CD4-positive, CD25-positive, alpha-beta regulatory T cell (primary cell): ENCODE data around the gene PANK4. TPM values are rescaled to one million over a fixed set of nuclear protein-coding genes. Genes with fewer than 3 reads are reported as not detected.

Experiments
- ATAC-seq, 2 donors: fragments of 150-1000 bp; cut with Tn5 transposase; one replicate each; pipeline ENCODE4 v1.10.0; 2021; ENCODE audit warnings: low read depth in 2 of 2, moderate number of reproducible peaks in 2 of 2, moderate library complexity in 1 of 2
- DNase-seq, 3 donors: peaks; one replicate each; pipeline versions ENCODE4 v3.0.0 to v3.0.0-alpha.2; 2012 to 2022; ENCODE audit warnings: mixed read lengths in 1 of 3
- H3K27ac ChIP-seq: one replicate; pipeline ENCODE4 v1.7.0; 2013; ENCODE audit warnings: mild to moderate bottlenecking, low read length; ENCODE audit not compliant: insufficient read depth, poor library complexity, severe bottlenecking
- H3K27me3 ChIP-seq: one replicate; pipeline ENCODE4 v1.7.0; 2013; ENCODE audit warnings: low read length; ENCODE audit not compliant: control insufficient read depth, insufficient read depth
- H3K36me3 ChIP-seq: one replicate; pipeline ENCODE4 v1.7.0; 2013; ENCODE audit warnings: mild to moderate bottlenecking, low read length, moderate library complexity; ENCODE audit not compliant: control insufficient read depth, insufficient read depth
- H3K4me1 ChIP-seq: 2 replicates; pipeline ENCODE4 v1.7.0; 2013; ENCODE audit warnings: mild to moderate bottlenecking, low read length; ENCODE audit not compliant: insufficient read depth, control insufficient read depth, poor library complexity, severe bottlenecking
- H3K4me3 ChIP-seq: one replicate; pipeline ENCODE4 v1.7.0; 2013; ENCODE audit warnings: low read depth, mild to moderate bottlenecking, low read length, moderate library complexity
- H3K9me3 ChIP-seq, 2 experiments: 1 replicate in 1 of 2; 2 replicates in 1 of 2; pipeline ENCODE4 v1.7.0; 2013; ENCODE audit warnings: low read length in 2 of 2, mild to moderate bottlenecking in 1 of 2, moderate library complexity in 1 of 2; ENCODE audit not compliant: control insufficient read depth in 2 of 2
- H3K27ac Mint-ChIP-seq, 3 donors: one replicate each; pipeline ENCODE4 v1.8.0; 2020 to 2022; ENCODE audit warnings: mild to moderate bottlenecking in 3 of 3, mixed read lengths in 3 of 3, moderate library complexity in 2 of 3
- H3K27me3 Mint-ChIP-seq: one replicate; pipeline ENCODE4 v1.8.0; 2022; ENCODE audit warnings: mild to moderate bottlenecking, mixed read lengths
- H3K36me3 Mint-ChIP-seq: one replicate; pipeline ENCODE4 v1.8.0; 2020; ENCODE audit warnings: mixed read lengths
- H3K4me1 Mint-ChIP-seq, 4 donors: one replicate each; pipeline ENCODE4 v1.8.0; 2020 to 2022; ENCODE audit warnings: mixed read lengths in 4 of 4, mild to moderate bottlenecking in 1 of 4
- H3K4me3 Mint-ChIP-seq, 4 donors: one replicate each; pipeline ENCODE4 v1.8.0; 2020 to 2022; ENCODE audit warnings: mild to moderate bottlenecking in 4 of 4, mixed read lengths in 4 of 4, moderate library complexity in 3 of 4
- H3K9me3 Mint-ChIP-seq, 7 donors: one replicate each; pipeline ENCODE4 v1.8.0; 2020 to 2022; ENCODE audit warnings: mixed read lengths in 7 of 7, mild to moderate bottlenecking in 3 of 7, moderate library complexity in 2 of 7
- polyA plus RNA-seq, 4 donors: library from polyadenylated mRNA; unstranded; fragments of 300-500 nt; fragmentation: Illumina TruSeq; gene quantifications; one replicate each; pipeline ENCODE4 v1.2.3, GENCODE V29; 2021
- total RNA-seq: library from RNA; stranded (reverse); gene quantifications from one replicate; pipeline ENCODE4 v1.2.3, GENCODE V29; 2022

Gene PANK4
- total and polyA plus RNA-seq, 5 donors from 2014 or later, result 16.8 to 66.6 (median 17.7) TPM

DNA sequence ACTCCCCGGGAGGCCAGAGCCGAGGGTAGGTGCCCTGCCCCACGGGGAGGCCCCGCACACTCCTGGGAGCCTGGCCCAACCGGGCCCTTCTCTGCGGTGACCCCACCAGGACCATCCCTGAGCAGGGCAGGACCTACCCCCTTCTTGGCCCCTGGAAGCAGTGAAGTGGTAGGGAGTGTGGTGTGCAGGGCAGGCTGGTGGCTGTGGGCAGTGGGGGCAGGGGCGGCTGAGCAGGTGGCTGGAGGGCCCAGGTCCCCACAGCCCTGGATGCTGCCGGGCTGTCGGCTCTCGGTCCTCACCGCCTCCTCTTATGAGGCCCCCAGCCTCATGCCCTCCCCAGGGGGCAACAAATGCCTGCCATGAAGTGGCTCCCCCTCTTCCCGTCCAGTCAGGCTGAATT, 30.9 kb downstream of the PANK4 start:
- no peak for ATAC-seq
- peaks cover 0 to 3% (median 0%) of the 10 kb centered on the region in 7 donors for H3K9me3 Mint-ChIP-seq
- H3K36me3 ChIP-seq, result no peaks in the 10 kb centered on the region
- no peak overlapping the region for H3K27ac ChIP-seq
- no peaks in the 10 kb centered on the region for H3K27me3 ChIP-seq
- no peaks in the 10 kb centered on the region for H3K36me3 Mint-ChIP-seq
- H3K27me3 Mint-ChIP-seq, result no peaks in the 10 kb centered on the region
- no peak overlapping the region for H3K4me3 ChIP-seq
- peak overlapping the region in 1 of 4 donors; percentile 60 for H3K4me3 Mint-ChIP-seq
- H3K4me1 ChIP-seq, result peaks cover 50% of the 10 kb centered on the region
- no peaks in the 10 kb centered on the region for H3K9me3 ChIP-seq
- no peak overlapping the region for H3K27ac Mint-ChIP-seq
- DNase-seq, result no peak
- peaks cover 0 to 53% (median 13%) of the 10 kb centered on the region in 4 donors for H3K4me1 Mint-ChIP-seq

DNA sequence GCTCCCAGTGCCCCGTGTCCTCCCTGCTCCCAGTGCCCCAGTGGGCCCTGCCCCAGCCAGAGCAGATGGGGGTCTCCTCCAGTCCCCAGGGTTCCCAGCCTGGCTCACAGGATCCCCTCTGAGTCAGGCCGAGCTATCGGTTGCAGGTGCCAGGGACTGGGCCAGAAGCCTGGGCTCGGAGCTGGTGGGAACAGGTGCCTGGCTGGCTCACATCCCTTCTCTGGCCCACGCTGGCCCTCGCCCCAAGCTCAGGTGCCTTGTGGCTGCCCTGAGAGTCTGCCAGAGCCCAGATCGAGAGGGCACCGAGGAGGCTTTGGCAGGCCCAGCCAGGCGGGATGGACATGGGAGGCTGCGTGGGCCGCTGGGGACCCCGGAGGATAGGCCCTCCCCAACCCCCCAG, 31.4 kb downstream of the PANK4 start:
- no peak for ATAC-seq

DNA sequence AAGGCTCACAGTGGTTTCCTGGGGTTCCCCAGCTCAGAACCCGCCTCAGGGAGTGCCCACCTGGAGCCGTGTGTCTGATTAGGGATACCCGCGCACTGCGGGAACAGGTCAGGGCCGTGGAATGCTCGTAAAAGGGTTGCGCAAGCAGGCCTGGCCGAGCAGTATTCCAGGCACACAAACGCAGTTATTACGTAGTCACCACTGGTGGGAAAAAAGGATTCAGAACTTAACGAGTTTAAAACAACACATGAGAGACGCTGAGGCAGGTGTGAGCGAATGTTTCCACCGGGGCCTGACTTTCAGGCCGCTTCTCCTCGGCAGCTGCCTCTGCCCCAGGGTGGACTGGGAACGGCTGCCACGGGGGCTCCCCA, 32.1 kb downstream of the PANK4 start:
- ATAC-seq, result no peak
- H3K9me3 Mint-ChIP-seq, result peaks cover 0 to 3% (median 0%) of the 10 kb centered on the region in 7 donors
- peak overlapping the region in 2 of 4 donors; percentile 48 to 64 for H3K4me3 Mint-ChIP-seq
- DNase-seq, result no peak
- H3K27ac Mint-ChIP-seq, result peak overlapping the region; percentile 88 to 93 (median 93)
- no peaks in the 10 kb centered on the region for H3K9me3 ChIP-seq
- H3K36me3 Mint-ChIP-seq, result peaks cover under 1% of the 10 kb centered on the region
- H3K4me3 ChIP-seq, result no peak overlapping the region
- peaks cover 4% of the 10 kb centered on the region for H3K36me3 ChIP-seq
- peak overlapping the region; percentile 14 for H3K27ac ChIP-seq
- H3K27me3 ChIP-seq, result no peaks in the 10 kb centered on the region
- peaks cover 38% of the 10 kb centered on the region for H3K4me1 ChIP-seq
- H3K4me1 Mint-ChIP-seq, result peaks cover 0 to 40% (median 7%) of the 10 kb centered on the region in 4 donors
- no peaks in the 10 kb centered on the region for H3K27me3 Mint-ChIP-seq

More for the DNA sequence above, 31.4 kb downstream of the PANK4 start:
- no peak for DNase-seq
- no peaks in the 10 kb centered on the region for H3K9me3 ChIP-seq
- no peaks in the 10 kb centered on the region for H3K36me3 ChIP-seq
- Mint-ChIP-seq H3K9me3 (peaks cover 0 to 3% (median 0%) of the 10 kb centered on the region in 7 donors), H3K36me3 (no peaks in the 10 kb centered on the region), H3K27me3 (no peaks in the 10 kb centered on the region), H3K27ac (no peak overlapping the region), H3K4me3 (no peak overlapping the region), H3K4me1 (peaks cover 0 to 48% (median 9%) of the 10 kb centered on the region in 4 donors)
- no peaks in the 10 kb centered on the region for H3K27me3 ChIP-seq
- no peak overlapping the region for H3K27ac ChIP-seq
- no peak overlapping the region for H3K4me3 ChIP-seq
- H3K4me1 ChIP-seq, result peaks cover 46% of the 10 kb centered on the region

DNA sequence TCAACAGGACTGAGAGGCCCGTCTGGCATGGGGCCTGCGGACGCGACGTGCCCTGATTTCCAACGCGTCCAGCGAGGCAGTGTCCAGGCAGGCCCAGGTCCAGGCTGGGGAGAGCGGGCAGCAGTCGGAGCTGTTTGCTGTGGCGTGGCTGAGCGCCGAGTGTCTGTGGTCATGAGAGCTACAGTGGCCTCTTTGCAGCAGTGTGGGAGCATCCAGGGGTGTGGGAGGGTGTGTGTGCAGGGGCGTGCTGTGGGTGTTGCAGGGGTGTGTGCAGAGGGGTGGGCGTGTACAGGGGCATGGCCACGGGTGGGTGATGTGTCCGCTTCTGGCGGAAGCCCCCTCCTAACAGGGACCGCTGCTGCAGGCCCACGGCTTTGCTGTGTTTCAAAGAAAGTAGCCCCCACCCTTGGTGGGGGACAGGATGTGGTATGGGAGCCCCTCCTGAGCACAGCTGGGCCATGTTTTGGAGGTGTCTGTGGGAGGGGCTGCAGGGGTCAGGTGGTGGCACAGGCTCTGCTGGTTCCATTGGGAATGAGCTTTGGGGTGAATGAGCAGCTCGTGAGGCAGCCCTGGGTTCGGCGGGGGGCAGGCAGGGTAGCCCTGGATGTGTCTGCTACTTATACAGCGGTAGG, 32.6 kb downstream of the PANK4 start:
- Mint-ChIP-seq H3K9me3 (peaks cover 0 to 6% (median 1%) of the 10 kb centered on the region in 7 donors), H3K27me3 (no peaks in the 10 kb centered on the region), H3K36me3 (peaks cover 5% of the 10 kb centered on the region), H3K4me3 (peak overlapping the region in 3 of 4 donors; percentile 48 to 73 (median 64)), H3K27ac (peak overlapping the region; percentile 88 to 93 (median 93)), H3K4me1 (peaks cover 0 to 37% (median 7%) of the 10 kb centered on the region in 4 donors)
- Histone ChIP-seq H3K4me3 (no peak overlapping the region), H3K27ac (peak overlapping the region; percentile 14), H3K36me3 (peaks cover 8% of the 10 kb centered on the region), H3K4me1 (peaks cover 33% of the 10 kb centered on the region), H3K27me3 (no peaks in the 10 kb centered on the region), H3K9me3 (peaks cover 1 to 2% of the 10 kb centered on the region in 2 experiments)
- peak; percentile 46 to 66 for ATAC-seq
- DNase-seq, result peak in 2 of 3 donors; percentile 39 to 55

DNA sequence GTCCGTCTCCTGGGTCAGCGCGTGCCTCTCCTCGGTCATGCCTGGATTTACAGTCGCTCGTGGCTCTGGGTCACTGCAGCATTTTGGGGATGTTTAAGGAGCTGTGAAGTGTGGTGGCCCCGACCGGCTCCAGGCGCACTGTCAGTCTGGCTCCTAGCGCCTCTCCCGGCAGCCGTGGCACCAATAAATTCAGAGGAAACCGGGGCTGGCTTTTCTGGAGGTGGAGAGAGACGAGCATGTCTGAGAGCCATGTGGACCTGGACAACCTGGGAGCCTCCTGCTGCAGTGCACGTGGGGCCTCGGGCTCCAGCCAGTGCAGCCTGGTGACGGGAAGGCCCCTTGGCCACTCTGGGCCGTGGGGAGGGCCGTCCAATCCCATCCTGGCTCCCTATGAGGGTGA, 33.2 kb downstream of the PANK4 start:
- no peak overlapping the region for H3K27ac Mint-ChIP-seq

DNA sequence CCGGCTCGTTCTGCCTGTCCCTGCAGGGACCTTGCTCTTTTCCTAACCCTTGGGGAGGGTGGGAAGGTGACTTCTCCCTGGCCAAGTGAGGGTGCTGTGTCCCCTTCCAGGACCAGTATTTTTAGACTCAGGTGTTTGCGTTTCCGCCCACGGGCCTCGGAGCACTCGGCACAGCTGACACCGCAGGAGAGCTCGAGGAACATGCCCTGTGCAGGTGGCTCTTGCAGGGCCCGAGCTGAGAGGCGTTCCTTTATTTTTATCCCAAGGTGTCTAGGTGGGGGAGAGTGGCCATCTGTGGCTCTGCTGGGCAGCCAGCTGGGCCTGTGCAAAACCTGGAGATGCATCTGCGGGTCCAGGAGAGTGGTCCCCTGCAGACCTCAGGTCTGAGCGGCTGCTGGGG, 34.3 kb downstream of the PANK4 start:
- no peaks in the 10 kb centered on the region for H3K27me3 ChIP-seq
- peaks cover 0 to 10% (median 6%) of the 10 kb centered on the region in 7 donors for H3K9me3 Mint-ChIP-seq
- no peak for DNase-seq
- H3K36me3 Mint-ChIP-seq, result peaks cover 18% of the 10 kb centered on the region
- H3K27ac ChIP-seq, result no peak overlapping the region
- no peak overlapping the region for H3K4me3 Mint-ChIP-seq
- H3K27ac Mint-ChIP-seq, result no peak overlapping the region
- peaks cover 0 to 31% (median 7%) of the 10 kb centered on the region in 4 donors for H3K4me1 Mint-ChIP-seq
- peaks cover 32% of the 10 kb centered on the region for H3K4me1 ChIP-seq
- H3K36me3 ChIP-seq, result peaks cover 25% of the 10 kb centered on the region
- peaks cover 9 to 11% of the 10 kb centered on the region in 2 experiments for H3K9me3 ChIP-seq
- no peak for ATAC-seq
- H3K27me3 Mint-ChIP-seq, result no peaks in the 10 kb centered on the region
- no peak overlapping the region for H3K4me3 ChIP-seq

More for the DNA sequence above, 33.2 kb downstream of the PANK4 start:
- peak overlapping the region in 1 of 4 donors; percentile 15 for H3K4me3 Mint-ChIP-seq
- H3K9me3 Mint-ChIP-seq, result peaks cover 0 to 8% (median 5%) of the 10 kb centered on the region in 7 donors
- ATAC-seq, result no peak
- peaks cover 11% of the 10 kb centered on the region for H3K36me3 Mint-ChIP-seq
- Histone ChIP-seq H3K4me3 (no peak overlapping the region), H3K27ac (no peak overlapping the region), H3K36me3 (peaks cover 14% of the 10 kb centered on the region), H3K4me1 (peaks cover 32% of the 10 kb centered on the region), H3K27me3 (no peaks in the 10 kb centered on the region), H3K9me3 (peaks cover 7 to 8% of the 10 kb centered on the region in 2 experiments)
- no peak for DNase-seq
- peaks cover 0 to 37% (median 7%) of the 10 kb centered on the region in 4 donors for H3K4me1 Mint-ChIP-seq
- no peaks in the 10 kb centered on the region for H3K27me3 Mint-ChIP-seq

DNA sequence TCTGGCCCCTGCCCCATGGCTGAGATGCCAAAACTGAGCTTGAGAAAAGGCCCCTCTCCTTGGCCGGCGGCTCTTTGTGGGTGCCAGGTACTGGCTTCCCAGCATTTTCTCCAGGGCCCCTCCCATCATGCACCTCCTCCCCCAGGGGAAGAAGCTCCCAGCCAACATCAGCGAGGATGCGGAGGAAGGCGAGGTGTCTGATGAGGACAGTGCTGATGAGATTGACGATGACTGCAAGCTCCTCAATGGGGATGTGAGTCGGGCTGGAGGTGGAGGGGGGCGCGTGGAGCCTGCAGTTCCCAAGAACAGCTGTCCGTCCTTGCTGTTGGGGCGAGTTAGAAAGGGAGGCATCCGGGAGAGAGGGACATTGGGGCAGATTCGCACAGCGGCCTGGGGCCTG, 36.8 kb downstream of the PANK4 start:
- Mint-ChIP-seq H3K27me3 (no peaks in the 10 kb centered on the region), H3K27ac (no peak overlapping the region), H3K4me1 (peaks cover 0 to 20% (median 5%) of the 10 kb centered on the region in 4 donors), H3K4me3 (no peak overlapping the region), H3K9me3 (peaks cover 0 to 10% (median 6%) of the 10 kb centered on the region in 7 donors), H3K36me3 (peaks cover 18% of the 10 kb centered on the region)
- peaks cover 25% of the 10 kb centered on the region for H3K36me3 ChIP-seq
- DNase-seq, result no peak
- no peak overlapping the region for H3K27ac ChIP-seq
- no peak overlapping the region for H3K4me3 ChIP-seq
- H3K4me1 ChIP-seq, result peaks cover 18% of the 10 kb centered on the region
- no peak for ATAC-seq
- H3K27me3 ChIP-seq, result no peaks in the 10 kb centered on the region
- H3K9me3 ChIP-seq, result peaks cover 9 to 11% of the 10 kb centered on the region in 2 experiments

DNA sequence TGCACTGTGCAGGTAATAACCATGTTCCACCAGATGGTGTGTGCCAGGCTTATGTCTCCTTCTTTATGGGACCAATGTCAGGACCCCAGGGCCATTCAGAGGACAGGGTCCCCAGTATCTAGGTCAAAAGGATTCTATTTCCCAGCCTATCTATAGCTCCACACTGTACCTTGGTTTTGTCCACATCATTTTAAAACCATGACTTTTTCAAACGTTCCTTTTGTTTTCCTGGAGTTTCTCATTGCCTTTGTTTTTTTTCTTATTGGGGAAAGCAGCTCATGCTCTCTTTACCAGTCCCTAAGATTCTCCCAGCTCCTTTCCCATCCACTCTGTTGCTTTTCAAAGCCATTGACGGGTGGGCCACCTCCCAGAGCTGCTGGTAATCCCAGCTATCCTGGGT, 37.7 kb downstream of the PANK4 start:
- peaks cover 9 to 11% of the 10 kb centered on the region in 2 experiments for H3K9me3 ChIP-seq
- Mint-ChIP-seq H3K4me1 (peaks cover 0 to 16% (median 3%) of the 10 kb centered on the region in 4 donors), H3K4me3 (no peak overlapping the region), H3K36me3 (peaks cover 22% of the 10 kb centered on the region), H3K9me3 (peaks cover 0 to 10% (median 6%) of the 10 kb centered on the region in 7 donors), H3K27ac (peak overlapping the region in 1 of 3 donors; percentile 43), H3K27me3 (no peaks in the 10 kb centered on the region)
- ATAC-seq (no peak), DNase-seq (no peak)
- peaks cover 9% of the 10 kb centered on the region for H3K4me1 ChIP-seq
- H3K4me3 ChIP-seq, result no peak overlapping the region
- H3K36me3 ChIP-seq, result peaks cover 25% of the 10 kb centered on the region
- no peaks in the 10 kb centered on the region for H3K27me3 ChIP-seq
- no peak overlapping the region for H3K27ac ChIP-seq
